GM21381 (cell line): ENCODE results near the gene HMX1.

ENCODE experiments used
- ATAC-seq: cut with Tn5 transposase; IDR thresholded peaks from one replicate; pipeline ENCODE4 v1.9.1; 2021; ENCODE audit warnings: mild to moderate bottlenecking, moderate library complexity; ENCODE audit not compliant: unreplicated experiment

HMX1 gene

DNA sequence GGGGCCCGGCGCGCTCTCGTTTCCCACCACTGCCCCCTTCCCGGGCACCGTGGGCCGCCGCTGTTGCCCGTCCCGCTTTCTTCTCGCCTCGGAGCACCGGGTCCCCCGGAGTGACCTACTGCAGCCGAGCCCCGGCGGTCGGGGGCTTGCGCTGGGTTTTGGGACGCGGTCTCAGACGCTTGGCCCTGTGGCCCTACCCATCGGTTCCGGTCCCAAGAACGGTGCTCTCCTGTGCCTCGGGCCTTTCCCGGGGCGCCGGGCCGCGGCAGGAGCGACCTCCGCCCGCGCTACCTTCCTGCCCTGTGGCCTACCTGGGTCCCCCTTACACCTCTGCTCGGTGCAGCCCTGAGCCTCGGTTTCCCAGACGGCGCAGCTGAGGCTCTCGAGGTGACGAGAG lies 21.6 kb upstream of the HMX1 start:
- ATAC-seq = no peak

DNA sequence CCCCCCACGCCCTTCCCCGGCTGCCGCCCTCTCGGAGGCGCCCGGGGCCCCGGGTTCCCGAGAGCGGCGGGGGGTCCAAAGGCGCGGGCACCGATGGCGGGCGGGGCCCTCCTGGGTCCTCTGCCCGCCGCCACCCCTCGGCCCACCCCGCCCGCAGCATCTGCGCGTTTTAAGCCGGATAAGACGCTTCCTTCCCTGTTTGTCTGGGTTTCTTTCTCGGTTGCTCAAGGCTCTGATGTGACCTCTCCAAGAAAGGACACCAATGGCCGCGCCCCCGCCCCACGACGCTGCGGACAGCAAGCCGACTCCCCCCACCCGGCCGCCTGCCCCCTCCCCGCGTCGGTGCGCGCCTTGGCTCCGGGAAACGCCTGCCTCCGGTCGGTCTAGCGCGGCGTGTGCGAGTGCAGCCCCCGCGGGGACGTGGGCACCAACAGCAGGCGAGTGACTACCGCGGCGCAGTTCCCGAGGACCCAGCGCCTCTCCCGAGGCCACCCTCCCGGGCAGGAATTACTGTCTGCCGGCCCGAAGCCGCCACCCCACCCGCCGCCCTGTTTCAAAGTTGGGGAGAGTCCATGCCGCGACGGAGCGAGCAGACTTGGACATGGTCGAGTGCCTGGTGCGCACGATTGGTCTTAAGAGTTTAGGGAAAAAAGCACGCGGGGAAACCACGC lies 21.1 kb upstream of the HMX1 start:
- ATAC-seq = no peak

DNA sequence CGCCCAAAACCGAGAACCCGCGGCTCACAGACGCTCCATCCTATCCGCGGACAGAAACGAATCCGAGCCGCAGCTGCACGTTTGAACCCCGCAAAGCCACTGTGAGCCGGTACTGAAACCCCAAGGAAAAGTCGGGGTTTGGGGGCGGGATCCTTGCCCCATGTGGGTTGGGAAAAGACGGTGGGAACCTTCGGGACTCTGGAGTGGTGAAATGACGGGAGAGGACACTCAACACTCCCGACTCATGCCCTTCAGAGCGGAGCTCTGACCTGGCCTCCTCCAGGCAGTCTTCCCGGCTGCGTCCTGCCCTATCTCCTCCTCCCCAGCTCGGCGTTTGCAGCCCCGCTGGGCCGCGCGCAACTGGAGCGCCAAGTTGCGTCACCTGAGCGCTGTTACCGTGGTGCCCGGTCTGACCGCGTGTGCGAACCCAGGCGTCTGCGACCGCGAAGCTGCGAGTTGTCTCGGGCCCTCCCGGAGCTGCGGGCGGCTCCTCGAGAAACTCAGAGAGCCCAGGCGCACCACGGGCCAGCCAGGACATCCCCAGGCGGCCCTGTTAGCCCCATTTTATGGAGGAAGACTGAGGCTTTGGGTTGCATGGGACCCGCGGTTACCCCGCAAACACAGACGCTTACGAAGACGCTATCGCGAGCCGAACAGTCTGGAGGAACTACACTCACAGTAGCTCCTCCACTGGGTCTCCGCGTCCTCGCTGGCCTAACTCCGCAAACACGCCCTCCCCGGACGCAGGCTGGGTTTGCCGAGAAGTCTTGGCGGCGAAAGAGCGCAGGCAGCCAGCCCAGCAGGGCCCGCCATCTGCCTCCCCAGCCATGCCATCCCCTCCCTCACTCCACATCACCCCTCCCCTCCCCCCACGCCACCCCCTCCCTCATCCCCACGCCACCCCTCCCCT lies 20.3 kb upstream of the HMX1 start:
- ATAC-seq = no peak

DNA sequence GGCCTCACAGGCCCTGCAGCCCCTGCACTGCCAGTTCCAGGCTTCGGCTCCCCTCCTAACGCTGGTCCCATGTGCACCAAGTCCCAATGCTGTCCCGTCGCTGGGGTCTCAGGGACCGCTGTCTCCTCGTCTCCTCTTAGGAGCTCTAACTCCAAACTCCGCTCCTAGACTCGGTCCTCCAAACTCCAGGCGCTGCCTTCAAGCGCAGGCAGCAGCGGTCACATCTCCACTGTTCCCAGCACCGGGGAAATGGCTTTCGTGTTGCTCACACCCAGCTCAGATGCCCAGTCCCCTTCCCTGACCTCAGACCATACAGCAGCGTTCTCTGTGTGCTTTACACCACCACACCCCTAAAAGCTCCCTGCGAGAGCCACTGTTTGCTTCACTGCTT lies 19.6 kb upstream of the HMX1 start:
- no peak for ATAC-seq

DNA sequence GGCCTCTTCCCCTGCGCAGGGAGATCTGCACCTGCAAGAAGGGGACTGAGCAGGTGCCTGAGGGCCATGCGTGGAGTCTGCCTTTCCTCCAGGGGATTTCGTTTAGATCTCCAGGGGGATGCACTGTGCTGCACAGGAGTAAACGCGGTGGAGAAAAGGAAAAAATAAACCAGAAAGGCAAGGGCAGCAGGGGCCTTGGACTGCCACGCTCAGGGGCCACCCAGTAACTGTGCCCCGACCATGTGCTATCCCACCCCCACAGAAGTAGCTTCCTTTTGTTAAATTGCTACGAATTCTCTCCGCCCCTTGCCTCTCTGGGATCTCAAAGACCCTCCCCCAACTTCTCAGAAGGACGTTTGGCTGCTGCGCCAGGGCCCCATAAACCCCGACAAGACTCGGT lies 17.2 kb upstream of the HMX1 start:
- ATAC-seq = no peak

DNA sequence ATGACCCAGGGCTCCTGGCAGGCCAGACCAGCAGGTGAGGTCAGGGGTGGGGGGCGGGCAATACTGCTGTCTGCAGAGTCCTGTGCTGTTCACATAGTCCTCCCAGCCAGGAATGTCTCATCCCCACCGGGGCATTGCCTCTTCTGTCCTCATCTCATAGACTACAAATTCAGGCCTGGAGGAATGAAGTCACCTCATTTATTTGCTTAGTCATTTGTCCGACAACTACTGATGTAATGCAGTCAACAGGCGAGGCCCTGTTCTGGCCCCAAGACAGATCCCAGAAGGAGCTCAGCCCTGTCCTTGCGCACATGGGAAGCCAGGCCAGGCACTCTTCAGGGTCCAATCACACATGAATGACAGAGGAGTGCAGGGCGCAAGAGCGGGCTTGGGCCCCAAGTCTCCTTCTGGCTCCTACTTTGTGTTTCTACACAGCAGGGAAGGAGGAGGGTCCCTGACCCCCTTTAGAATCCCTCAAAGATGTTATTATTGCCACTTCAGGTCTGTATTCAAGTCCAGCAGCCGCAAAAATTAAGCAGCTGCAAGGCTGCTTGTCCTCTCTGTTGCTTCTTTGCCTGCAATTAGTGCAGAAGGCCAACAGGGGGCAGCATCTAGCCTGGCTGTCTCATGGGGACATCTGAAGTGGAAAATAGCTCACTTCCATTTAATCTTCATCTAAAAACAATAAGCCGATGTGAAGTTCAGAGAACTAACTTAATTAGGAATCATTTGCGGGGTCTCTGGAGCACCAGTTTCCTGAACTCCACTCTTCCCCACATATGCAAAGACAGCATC lies 15.2 kb upstream of the HMX1 start:
- ATAC-seq = no peak

DNA sequence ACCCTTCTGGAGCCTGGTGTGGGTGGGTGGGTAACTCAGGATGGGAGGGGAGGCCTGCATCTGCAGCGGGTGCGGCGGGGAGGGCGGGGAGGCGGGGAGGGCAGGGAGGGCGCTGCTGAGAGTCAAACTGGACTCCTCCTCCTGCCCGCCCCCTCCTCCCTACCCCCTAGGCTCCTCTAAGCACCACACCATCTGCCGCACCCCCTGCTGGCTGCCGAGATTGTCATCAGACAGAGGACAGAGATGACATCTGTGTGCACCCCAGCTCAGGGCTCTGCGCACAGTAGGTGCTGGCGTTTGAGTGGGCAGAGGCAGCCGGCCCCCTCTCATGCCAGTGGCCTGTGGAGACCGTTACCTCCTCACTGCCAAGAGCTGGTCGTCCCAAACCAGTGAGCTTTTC lies 10.6 kb upstream of the HMX1 start:
- ATAC-seq = no peak

DNA sequence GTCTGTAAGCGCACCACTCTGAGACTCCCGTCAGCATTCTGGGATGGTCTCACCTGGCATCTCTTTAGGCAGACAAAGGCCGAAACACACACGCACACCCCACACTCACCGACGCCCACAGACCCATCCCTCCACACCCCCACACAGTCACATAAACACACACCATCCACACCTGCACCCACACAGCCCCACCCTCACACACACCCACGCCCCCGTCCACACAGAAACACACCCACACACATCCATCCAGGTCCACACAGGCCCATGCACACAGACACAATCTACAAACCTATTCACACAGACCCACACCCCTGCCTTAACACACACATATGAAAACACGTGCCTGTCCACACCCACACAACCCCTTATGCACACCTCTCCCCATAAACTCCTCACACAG lies 9.2 kb upstream of the HMX1 start:
- no peak for ATAC-seq

DNA sequence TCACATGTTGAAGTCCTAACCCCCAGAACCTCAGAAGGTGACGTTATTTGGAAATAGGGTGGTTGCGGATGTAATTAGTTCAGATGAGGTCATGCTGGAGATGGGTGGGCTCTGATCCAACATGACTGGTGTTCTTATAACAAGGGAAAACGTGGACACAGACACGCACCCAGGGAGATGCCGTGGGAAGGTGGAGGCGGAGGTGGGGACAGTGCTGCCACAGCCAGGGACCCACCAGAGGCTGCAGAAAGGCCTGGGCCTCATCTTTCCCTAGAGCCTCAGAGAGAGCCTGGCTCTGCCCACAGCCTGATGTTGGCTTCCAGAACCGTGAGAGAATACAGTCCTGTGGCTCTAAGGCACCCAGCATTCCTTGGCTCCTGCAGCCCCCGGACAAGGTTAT lies 7.9 kb upstream of the HMX1 start:
- no peak for ATAC-seq

DNA sequence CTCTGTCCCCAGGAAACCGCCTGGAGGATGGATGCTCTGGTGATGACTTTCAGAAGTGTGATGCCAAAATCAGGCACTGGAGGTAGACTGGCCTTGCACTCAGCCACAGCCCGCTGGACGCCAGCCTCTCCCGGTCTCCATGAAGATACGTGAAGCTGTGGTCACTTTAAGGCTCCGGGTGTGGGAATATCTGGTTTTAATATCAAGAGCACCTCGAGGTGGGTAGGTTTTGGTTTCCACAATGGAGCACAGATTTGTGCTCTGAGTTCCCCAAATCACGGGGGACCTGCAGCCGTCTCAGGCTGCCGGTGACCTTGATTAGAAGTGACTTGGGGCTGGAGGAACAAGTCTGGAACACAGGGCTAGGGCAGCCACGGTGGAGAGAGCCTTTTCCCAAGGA lies 6.8 kb upstream of the HMX1 start:
- no peak for ATAC-seq

DNA sequence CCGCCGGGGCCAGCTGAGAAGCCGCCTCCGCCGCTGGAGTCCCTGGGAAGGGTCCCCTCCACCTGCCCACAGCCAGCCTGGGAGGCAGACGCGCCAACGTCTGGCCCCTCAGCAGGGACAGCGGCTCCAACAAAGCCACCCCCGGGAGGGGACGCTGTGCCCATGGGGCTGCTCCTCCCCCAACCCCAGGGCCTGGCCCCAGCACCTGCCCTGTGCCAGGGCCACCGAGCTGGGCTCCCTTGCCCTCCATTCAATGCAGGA lies 6.1 kb upstream of the HMX1 start:
- no peak for ATAC-seq

DNA sequence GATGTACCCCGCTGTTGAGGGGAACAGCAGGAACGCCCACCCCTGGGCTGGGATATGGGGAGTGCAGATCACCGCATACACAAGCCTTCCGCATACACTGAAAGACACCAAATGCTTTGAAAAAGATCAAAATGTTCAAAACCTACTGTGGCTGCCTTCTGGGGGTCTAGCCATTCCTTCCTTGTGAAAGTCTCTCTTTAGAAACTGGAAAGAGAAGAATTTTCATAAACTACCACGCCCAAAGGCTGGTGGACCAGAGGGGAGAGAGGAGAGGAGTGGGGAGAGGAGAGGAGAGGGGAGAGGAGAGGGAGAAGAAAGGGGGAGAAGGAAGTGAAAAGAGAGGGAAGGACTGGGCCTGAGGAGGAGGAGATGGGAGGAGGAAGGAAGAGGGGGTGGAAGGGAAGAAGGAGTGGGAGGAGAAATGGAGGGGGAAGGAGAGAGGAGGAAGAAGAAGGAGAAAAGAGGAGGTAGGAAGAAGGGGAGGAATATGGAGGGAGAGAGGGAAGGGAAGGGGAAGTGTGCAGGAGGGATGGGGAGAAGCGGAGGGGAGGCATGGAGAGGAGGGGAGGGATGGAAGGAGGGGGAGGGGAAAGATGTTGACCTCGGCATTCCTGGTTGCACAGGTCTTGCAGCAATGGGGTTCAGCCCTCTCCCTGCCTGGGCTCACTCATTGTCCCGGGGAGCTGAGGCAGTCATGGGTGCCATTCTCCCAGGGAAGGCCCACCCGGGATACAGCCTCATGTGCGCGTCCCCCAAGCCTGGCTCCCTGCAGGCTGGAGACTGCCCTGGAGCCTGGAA lies 5.5 kb upstream of the HMX1 start:
- ATAC-seq = no peak

DNA sequence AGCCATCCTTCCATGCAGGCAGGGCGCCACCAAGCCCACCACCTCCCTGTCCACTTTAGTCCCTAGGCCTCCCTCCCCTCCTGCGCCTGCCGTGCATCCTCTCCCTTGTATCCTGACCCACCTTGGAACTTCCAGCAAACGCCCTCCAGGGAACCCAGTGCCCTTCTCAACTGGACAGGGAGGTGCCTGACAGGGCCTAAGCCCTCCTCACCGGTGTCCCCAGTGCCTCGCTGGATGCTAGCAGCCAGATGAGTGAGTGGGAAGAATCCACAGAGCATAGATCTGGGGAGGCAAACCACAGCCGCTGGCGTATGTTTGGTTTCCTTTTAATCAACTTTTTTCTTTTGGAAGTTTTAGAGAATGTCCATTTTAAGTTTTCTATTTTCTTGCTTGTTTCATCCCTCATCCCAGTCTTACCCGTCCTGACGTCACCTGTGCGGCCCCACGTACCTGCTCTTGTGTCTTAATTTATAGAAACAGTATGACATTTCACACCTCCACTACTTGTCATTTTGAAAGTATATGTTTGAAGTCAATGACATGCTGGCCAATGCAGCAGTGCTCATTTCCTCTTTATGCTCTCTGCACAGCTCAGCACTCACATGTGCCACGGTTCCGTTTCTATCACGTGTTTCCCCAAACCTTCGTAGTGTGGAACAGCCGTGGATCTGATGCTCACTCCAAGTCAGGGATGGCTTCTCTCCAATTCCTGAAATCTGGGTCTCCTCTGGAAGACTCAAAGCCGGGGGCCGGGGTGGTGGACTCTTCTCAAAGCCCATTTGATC lies 3.4 kb upstream of the HMX1 start:
- ATAC-seq = no peak

DNA sequence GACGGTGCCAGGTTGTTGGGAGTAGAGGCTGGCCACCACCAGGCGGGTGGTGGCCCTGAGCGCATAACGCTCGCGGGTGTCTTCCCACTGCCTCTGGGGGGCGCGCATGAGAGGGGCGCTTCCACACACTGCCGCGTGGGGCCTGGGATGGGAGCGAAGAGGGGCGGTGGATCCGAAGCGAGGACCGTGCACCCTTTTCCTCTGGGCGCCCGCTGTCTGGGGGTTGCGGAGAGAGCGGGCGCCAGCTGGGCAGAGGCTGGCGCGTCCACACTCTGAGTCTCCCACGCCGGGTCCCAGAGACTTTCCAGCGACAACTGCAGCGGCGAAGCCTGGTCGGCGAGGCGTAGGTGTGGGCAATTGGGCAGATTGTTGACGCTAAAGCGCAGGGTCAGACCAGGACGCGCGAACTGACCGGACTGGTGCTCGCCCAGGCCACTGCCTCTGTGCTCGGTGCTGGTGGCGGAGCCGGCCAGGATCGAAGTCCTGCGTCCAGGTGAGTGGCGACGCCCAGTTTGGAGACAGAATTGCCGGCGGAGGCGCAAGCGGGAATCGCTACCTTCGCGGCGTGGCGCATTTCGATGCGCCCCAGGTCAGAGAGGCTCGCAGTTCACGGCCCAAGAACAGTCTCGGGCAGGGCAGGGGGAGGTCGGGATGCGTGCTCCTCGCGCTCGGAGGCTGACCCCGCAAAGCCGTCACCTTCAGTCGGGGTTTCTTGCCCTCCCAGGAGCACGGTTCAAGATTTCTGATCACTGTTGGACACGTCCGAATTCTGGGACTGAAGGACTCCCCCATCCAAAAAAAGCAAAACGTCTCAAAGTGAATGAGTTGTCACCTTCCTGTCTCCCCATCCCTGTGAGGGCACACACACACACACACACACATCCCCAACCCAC lies 2.6 kb upstream of the HMX1 start:
- ATAC-seq = no peak

DNA sequence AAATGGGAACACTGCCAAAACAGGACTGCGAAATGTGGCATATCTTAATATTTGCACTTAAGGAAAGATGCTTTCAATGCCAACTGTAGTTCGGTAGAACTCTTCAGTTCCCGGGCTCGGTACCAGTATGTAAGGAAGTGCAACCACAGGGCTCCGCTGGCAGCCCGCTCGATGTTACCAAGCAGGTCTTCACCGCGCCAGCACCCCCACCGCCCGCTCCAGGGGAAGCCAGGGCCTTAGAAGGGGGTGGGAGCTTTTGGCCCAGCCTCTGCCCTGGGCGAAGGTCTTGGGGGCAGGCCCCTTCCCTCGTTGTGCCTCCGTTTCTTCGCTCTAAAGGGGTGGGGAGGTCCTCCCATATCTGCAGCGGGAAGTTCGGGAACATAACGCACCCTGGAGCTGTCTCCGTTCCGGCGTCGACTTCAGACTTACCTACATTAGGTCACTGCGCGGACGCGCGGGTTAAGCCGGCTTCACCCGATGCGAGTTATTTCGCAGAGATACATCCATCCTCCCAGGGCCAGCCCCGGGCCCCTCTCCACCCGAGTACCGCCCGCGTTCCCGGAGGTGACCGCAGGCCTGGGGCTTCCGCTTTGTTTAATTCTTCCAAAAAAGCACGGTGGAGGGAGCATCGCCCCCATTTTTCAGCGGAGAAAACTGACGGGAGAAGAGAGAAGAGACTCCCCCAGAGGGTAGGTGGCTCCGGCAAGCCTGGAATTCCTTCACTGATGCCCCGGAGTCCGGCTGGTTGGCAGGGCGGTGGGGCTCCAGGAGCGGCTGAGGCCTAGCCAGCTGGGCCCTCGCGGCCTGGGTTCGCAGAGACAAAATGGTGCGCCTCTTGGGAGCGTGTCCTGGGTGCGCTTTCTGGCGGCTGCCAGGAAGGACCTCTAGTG lies 1.0 kb upstream of the HMX1 start:
- ATAC-seq = no peak

DNA sequence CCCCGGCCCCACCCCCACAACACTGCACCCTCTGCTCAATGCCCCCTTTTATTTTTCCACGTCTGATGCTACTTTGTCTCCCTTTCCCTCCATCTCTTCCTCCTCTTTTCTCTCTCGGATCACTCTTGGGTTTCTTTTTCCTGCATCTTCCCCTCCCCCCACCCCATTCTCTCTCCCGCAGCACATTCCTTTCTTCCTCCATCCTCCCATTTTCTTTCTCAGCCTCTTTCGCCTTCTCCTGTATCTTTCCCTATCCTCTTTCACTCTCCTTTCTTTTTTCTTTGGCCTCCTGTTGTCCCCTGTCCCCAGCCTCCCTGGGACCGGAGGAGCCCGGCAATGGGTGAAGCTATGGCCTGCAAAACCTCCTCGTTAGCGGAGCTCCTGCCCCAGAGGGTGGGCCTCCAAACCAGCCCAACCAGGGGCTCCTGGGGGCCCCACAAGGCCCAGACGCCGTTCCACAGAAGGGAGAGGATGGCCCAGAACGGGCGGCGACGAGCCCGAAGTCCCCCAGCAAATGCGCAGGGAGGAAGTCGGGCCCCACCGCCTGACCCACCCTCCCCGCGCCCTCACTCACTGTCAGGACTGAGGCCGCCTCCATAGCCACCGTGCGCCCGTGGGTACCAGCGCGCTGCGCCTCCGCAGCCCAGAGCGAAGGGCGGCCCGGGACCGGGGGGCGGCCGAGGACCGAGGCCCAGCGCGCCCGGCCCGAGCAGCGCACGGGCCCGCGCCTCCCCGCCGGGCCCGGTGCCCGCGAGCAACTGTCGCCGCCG lies 807 bp downstream of the HMX1 start:
- ATAC-seq = no peak

DNA sequence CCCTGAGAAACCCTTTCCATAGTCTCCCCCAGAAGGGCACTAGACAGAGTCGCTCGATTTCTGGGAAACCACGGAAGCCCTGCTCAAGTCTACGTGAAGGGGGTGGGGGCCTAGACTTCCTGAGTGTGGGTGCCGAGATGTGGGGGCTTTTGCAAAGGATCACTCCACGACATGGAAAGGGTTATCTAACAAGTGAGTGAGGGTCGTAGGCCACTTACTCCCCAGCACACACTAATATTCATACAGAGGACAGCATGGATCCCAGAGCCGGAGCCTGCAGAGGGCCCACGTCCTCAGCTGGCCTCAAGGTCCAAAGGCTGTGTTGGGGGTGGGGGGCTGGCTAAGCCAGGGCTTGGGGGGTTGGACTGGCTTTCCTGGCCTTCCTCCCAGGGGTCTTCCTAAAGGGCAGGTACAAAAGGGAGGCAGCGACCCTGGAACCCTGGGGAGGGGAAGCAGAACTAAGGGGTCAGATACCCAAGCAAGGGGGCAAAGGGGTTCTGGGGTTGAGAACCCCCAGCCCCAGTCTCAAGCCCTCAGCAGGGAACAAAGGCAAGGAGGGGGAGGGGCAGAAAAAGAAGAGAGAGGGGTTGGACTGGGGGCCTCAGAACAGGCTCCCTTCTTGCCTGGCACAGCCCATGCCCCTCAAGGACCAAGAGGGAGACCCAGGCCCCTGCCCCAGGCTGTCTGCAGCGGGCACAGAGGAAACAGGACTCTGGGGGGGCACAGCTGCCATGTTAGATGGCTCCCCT lies 1.6 kb downstream of the HMX1 start:
- no peak for ATAC-seq
